K562 (cell line): Measurements from ENCODE around the gene PHF21A. TPM values are rescaled to one million over a fixed set of nuclear protein-coding genes. Genes with fewer than 3 reads are reported as not detected.

Experiments used
- BCLAF1 ChIP-seq, 2 experiments: fragments of 450-650 bp in 1 of 2; IDR thresholded peaks; 2 replicates each; pipeline ENCODE4 v1.6.1; 2011 to 2017; ENCODE audit warnings: low read depth in 2 of 2, antibody characterized with exemption in 1 of 2, borderline replicate concordance in 1 of 2, low read length in 1 of 2, mild to moderate bottlenecking in 1 of 2, mixed read lengths in 1 of 2; ENCODE audit not compliant: control insufficient read depth in 1 of 2
- BMI1 ChIP-seq: fragments of 150-350 bp; IDR thresholded peaks from 2 replicates; pipeline ENCODE4 v1.6.1; 2014; ENCODE audit warnings: low read length
- CBX1 ChIP-seq: sonication (generic); IDR thresholded peaks from 2 replicates; pipeline ENCODE4 v1.6.1; 2016; ENCODE audit warnings: antibody characterized with exemption, low read depth, mild to moderate bottlenecking
- DEAF1 ChIP-seq: fragments of 450-650 bp; formaldehyde crosslinking; IDR thresholded peaks from 2 replicates; pipeline ENCODE4 v1.4.0; 2020; ENCODE audit warnings: mild to moderate bottlenecking, moderate library complexity
- DMBX1 ChIP-seq: fragments of 250-450 bp; sonication (Bioruptor Pico); IDR thresholded peaks from 2 replicates; pipeline ENCODE4 v1.8.0; 2022; ENCODE audit warnings: inconsistent platforms, mild to moderate bottlenecking, moderate library complexity, borderline replicate concordance
- ETV5 ChIP-seq: sonication (generic); formaldehyde crosslinking; IDR thresholded peaks from 2 replicates; pipeline ENCODE4 v1.4.0; 2020; ENCODE audit warnings: low read depth, mild to moderate bottlenecking, missing genetic modification reagents
- GATAD2A ChIP-seq: fragments of 450-650 bp; IDR thresholded peaks from 2 replicates; pipeline ENCODE4 v1.6.1; 2017
- GTF2E2 ChIP-seq: fragments of 200-800 bp; sonication (Bioruptor generic); IDR thresholded peaks from 2 replicates; pipeline ENCODE4 v1.6.1; 2016; ENCODE audit warnings: missing genetic modification characterization, missing compliant biosample characterization
- HDAC2 ChIP-seq: fragments of 450-650 bp; IDR thresholded peaks from 2 replicates; pipeline ENCODE4 v1.6.1; 2016; ENCODE audit warnings: mild to moderate bottlenecking
- JUN ChIP-seq, 2 experiments: sonication (generic) in 1 of 2; formaldehyde crosslinking in 1 of 2; IDR thresholded peaks; 2 replicates each; pipeline versions ENCODE4 v1.6.1 to v1.8.0; 2012 to 2022; ENCODE audit warnings: borderline replicate concordance in 2 of 2, mild to moderate bottlenecking in 2 of 2, improper control_type of control experiment in 1 of 2, low read depth in 1 of 2, low read length in 1 of 2, missing genetic modification reagents in 1 of 2
- JUND ChIP-seq, 2 experiments: IDR thresholded peaks; 2 replicates in 1 of 2; 3 replicates in 1 of 2; pipeline ENCODE4 v1.6.1; 2011; ENCODE audit warnings: borderline replicate concordance in 2 of 2, low read depth in 2 of 2, low read length in 2 of 2, improper control_type of control experiment in 1 of 2, missing biosample characterization in 1 of 2, missing genetic modification characterization in 1 of 2, missing genetic modification reagents in 1 of 2
- KLF13 ChIP-seq: fragments of 450-650 bp; IDR thresholded peaks from 2 replicates; pipeline ENCODE4 v1.6.1; 2016; ENCODE audit warnings: missing genetic modification characterization, low read depth, mild to moderate bottlenecking, missing compliant biosample characterization, moderate library complexity, borderline replicate concordance
- LEF1 ChIP-seq: fragments of 450-650 bp; IDR thresholded peaks from 2 replicates; pipeline ENCODE4 v1.6.1; 2016; ENCODE audit warnings: mild to moderate bottlenecking
- MED1 ChIP-seq: sonication (generic); formaldehyde crosslinking; IDR thresholded peaks from 2 replicates; pipeline ENCODE4 v1.8.1; 2023; ENCODE audit warnings: missing genetic modification reagents, borderline replicate concordance
- MEF2A ChIP-seq: IDR thresholded peaks from 2 replicates; pipeline ENCODE4 v1.6.1; 2011; ENCODE audit warnings: low read depth, mild to moderate bottlenecking, low read length, moderate library complexity; ENCODE audit not compliant: control insufficient read depth
- MTA3 ChIP-seq: fragments of 450-650 bp; formaldehyde crosslinking; IDR thresholded peaks from 2 replicates; pipeline ENCODE4 v1.6.1; 2017; ENCODE audit warnings: mild to moderate bottlenecking, borderline replicate concordance
- SNRNP70 ChIP-seq: fragments of 200-400 bp; formaldehyde crosslinking; optimal IDR thresholded peaks from 2 replicates; pipeline ENCODE3; 2017; ENCODE audit warnings: low read depth, low read length
- STAT5B ChIP-seq: fragments of 250-450 bp; sonication (Bioruptor Pico); IDR thresholded peaks from 2 replicates; pipeline ENCODE4 v1.8.0; 2021; ENCODE audit warnings: mild to moderate bottlenecking, inconsistent platforms
- ZBED1 ChIP-seq: IDR thresholded peaks from 2 replicates; pipeline ENCODE4 v1.6.1; 2014
- ZFX ChIP-seq: sonication (generic); formaldehyde crosslinking; IDR thresholded peaks from 2 replicates; pipeline ENCODE4 v1.8.0; 2022; ENCODE audit warnings: mild to moderate bottlenecking, missing genetic modification reagents, moderate library complexity
- ZNF133 ChIP-seq: fragments of 250-450 bp; sonication (Bioruptor Pico); IDR thresholded peaks from 2 replicates; pipeline ENCODE4 v1.4.0; 2020; ENCODE audit warnings: mild to moderate bottlenecking
- ZNF324 ChIP-seq: fragments of 250-450 bp; sonication (Bioruptor Pico); IDR thresholded peaks from 2 replicates; pipeline ENCODE4 v1.4.0; 2020; ENCODE audit warnings: mild to moderate bottlenecking
- ZNF511 ChIP-seq: sonication (generic); formaldehyde crosslinking; IDR thresholded peaks from 2 replicates; pipeline ENCODE4 v1.8.0; 2022; ENCODE audit warnings: mild to moderate bottlenecking, missing genetic modification reagents
- ZNF561 ChIP-seq: fragments of 450-650 bp; formaldehyde crosslinking; conservative IDR thresholded peaks from 2 replicates; pipeline ENCODE4 v1.4.0; 2020; ENCODE audit warnings: mild to moderate bottlenecking, moderate library complexity
- ZNF785 ChIP-seq: fragments of 250-450 bp; sonication (Bioruptor Pico); IDR thresholded peaks from 2 replicates; pipeline ENCODE4 v1.4.0; 2020; ENCODE audit warnings: mild to moderate bottlenecking
- polyA plus RNA-seq, 8 experiments: library from polyadenylated mRNA; depleted of rRNA in 4 of 8; stranded (reverse) in 5 of 8; unstranded in 3 of 8; fragments of >200 nt; fragmentation: Nextera tagmentation in 2 of 8; fragmentation: Illumina TruSeq in 1 of 8; extraction: Ambion mirVana in 2 of 8; extraction: Trizol in 1 of 8; gene quantifications; 2 replicates each; pipeline versions ENCODE4 v1.2.1 to v1.2.3, GENCODE V29; 2011 to 2014; ENCODE audit warnings: inconsistent platforms in 1 of 8, missing spikeins in 1 of 8
- total RNA-seq, 7 experiments: library from RNA; depleted of rRNA in 6 of 7; stranded (reverse); fragments of >200 nt in 6 of 7; fragmentation: Illumina TruSeq in 2 of 7; extraction: Trizol in 2 of 7; gene quantifications; 2 replicates each; pipeline versions ENCODE4 v1.2.1 to v1.2.3, GENCODE V29; 2011 to 2021; ENCODE audit warnings: low replicate concordance in 1 of 7

The PHF21A gene
- total and polyA plus RNA-seq, 9 of the 15 experiments (the other 6 are each of a cell fraction or from before 2014, with no cell fraction given), result 1.5 to 32.4 (median 10.7) TPM

- no peak for TF ChIP-seq ZNF324
- TF ChIP-seq ZNF561 (CRISPR knock-in tag), result no peak
- no peak; the same call in 1 of the 2 replicates for TF ChIP-seq DEAF1
- peak; percentile 61 for TF ChIP-seq JUND (IDR thresholded peaks at IDR 0.05; ENCODE audit: borderline replicate concordance, low read depth, low read length)
- TF ChIP-seq JUND (tag; IDR thresholded peaks at IDR 0.05; ENCODE audit: borderline replicate concordance, low read depth, low read length), result no peak
- no peak for TF ChIP-seq MTA3
- no peak for TF ChIP-seq MED1 (CRISPR knock-in tag)
- no peak for TF ChIP-seq ZNF511
- no peak for TF ChIP-seq STAT5B (CRISPR knock-in tag)
- peak; percentile 94 for TF ChIP-seq LEF1
- TF ChIP-seq JUN (IDR thresholded peaks at IDR 0.05; ENCODE audit: borderline replicate concordance, low read depth, low read length), result no peak
- TF ChIP-seq JUN (CRISPR knock-in tag; IDR thresholded peaks at IDR 0.05; ENCODE audit: borderline replicate concordance), result 0 out of 2 replicates have a peak, but pooled peaks have one; percentile 48
- TF ChIP-seq ZNF785, result no peak
- no peak for TF ChIP-seq KLF13 (tag)
- no peak for TF ChIP-seq SNRNP70
- no peak for TF ChIP-seq ETV5
- TF ChIP-seq MEF2A, result no peak
- no peak for TF ChIP-seq DMBX1 (CRISPR knock-in tag)
- TF ChIP-seq HDAC2, result peak; percentile 31; the same call in 1 of the 2 replicates
- no peak for TF ChIP-seq BCLAF1 (IDR thresholded peaks at IDR 0.05; ENCODE audit: borderline replicate concordance in 1 of 2, control insufficient read depth in 1 of 2, low read depth in 2 of 2, low read length in 1 of 2)
- TF ChIP-seq ZBED1, result no peak
- TF ChIP-seq ZFX (CRISPR knock-in tag), result no peak
- no peak for TF ChIP-seq CBX1
- no peak for TF ChIP-seq GATAD2A
- no peak for TF ChIP-seq BMI1
- TF ChIP-seq ZNF133 (CRISPR knock-in tag), result no peak
- TF ChIP-seq GTF2E2 (tag), result no peak
Observed at GRCh38 chr11:45995342-45995734, 125.9 kb downstream of the PHF21A start (continued).
